HepG2 (cell line): ENCODE results near the gene RBMS2. TPM values are rescaled to one million over a fixed set of nuclear protein-coding genes. Genes with fewer than 3 reads are reported as not detected.
A peak's percentile ranks its signal among the peaks of the same experiment; 100 is the strongest.

Source experiments
- ASH2L ChIP-seq: fragments of 300-600, 200-600 bp; sonication (generic); IDR thresholded peaks from 2 replicates; pipeline ENCODE4 v1.7.0; 2017; ENCODE audit warnings: low read depth, mild to moderate bottlenecking, moderate library complexity, mixed read lengths, low read length; ENCODE audit not compliant: insufficient read length
- MYC ChIP-seq: sonication (generic); formaldehyde crosslinking; IDR thresholded peaks from 2 replicates; pipeline ENCODE4 v1.9.0; 2021; ENCODE audit warnings: missing genetic modification reagents, borderline replicate concordance
- NCOA1 ChIP-seq: sonication (generic); formaldehyde crosslinking; IDR thresholded peaks from 2 replicates; pipeline ENCODE4 v1.9.0; 2021; ENCODE audit warnings: missing genetic modification reagents
- NFE2L2 ChIP-seq: fragments of 150-350 bp; IDR thresholded peaks from 2 replicates; pipeline ENCODE4 v1.6.1; 2014; ENCODE audit warnings: low read length
- NFIC ChIP-seq: IDR thresholded peaks from 2 replicates; pipeline ENCODE4 v1.6.1; 2012; ENCODE audit warnings: mild to moderate bottlenecking, low read length, inconsistent platforms
- NRL ChIP-seq: sonication (generic); formaldehyde crosslinking; IDR thresholded peaks from 2 replicates; pipeline ENCODE4 v1.5.0; 2020; ENCODE audit warnings: missing genetic modification reagents, mild to moderate bottlenecking, moderate library complexity, borderline replicate concordance
- RCOR2 ChIP-seq: IDR thresholded peaks from 2 replicates; pipeline ENCODE4 v1.6.1; 2016; ENCODE audit warnings: missing biosample characterization, missing genetic modification reagents
- RORA ChIP-seq: sonication (generic); formaldehyde crosslinking; IDR thresholded peaks from 2 replicates; pipeline ENCODE4 v1.5.0; 2020; ENCODE audit warnings: mild to moderate bottlenecking, missing genetic modification reagents, moderate library complexity
- SIN3B ChIP-seq: fragments of 150-350 bp; IDR thresholded peaks from 2 replicates; pipeline ENCODE4 v1.6.1; 2014; ENCODE audit warnings: low read length
- ZFY ChIP-seq: sonication (generic); formaldehyde crosslinking; IDR thresholded peaks from 2 replicates; pipeline ENCODE4 v1.4.0; 2020; ENCODE audit warnings: missing genetic modification reagents
- ZMAT3 ChIP-seq: sonication (generic); formaldehyde crosslinking; conservative IDR thresholded peaks from 2 replicates; pipeline ENCODE4 v1.7.0; 2021; ENCODE audit warnings: missing genetic modification reagents
- ZNF225 ChIP-seq: sonication (generic); formaldehyde crosslinking; IDR thresholded peaks from 2 replicates; pipeline ENCODE4 v1.4.0; 2020; ENCODE audit warnings: mild to moderate bottlenecking, missing genetic modification reagents
- ZNF331 ChIP-seq: sonication (generic); formaldehyde crosslinking; IDR thresholded peaks from 2 replicates; pipeline ENCODE4 v1.4.0; 2020; ENCODE audit warnings: missing genetic modification reagents
- ZNF547 ChIP-seq: sonication (generic); formaldehyde crosslinking; IDR thresholded peaks from 2 replicates; pipeline ENCODE4 v1.5.1; 2020; ENCODE audit warnings: mild to moderate bottlenecking, missing genetic modification reagents
- ZNF572 ChIP-seq: sonication (generic); formaldehyde crosslinking; IDR thresholded peaks from 2 replicates; pipeline ENCODE4 v1.5.1; 2020; ENCODE audit warnings: mild to moderate bottlenecking, missing genetic modification reagents
- ZNF691 ChIP-seq: sonication (generic); formaldehyde crosslinking; IDR thresholded peaks from 2 replicates; pipeline ENCODE4 v1.4.0; 2020; ENCODE audit warnings: missing genetic modification reagents, low read depth, mild to moderate bottlenecking, borderline replicate concordance
- ZNF761 ChIP-seq: sonication (generic); formaldehyde crosslinking; conservative IDR thresholded peaks from 2 replicates; pipeline ENCODE4 v1.4.0; 2020; ENCODE audit warnings: mild to moderate bottlenecking, missing genetic modification reagents
- polyA plus RNA-seq, 8 experiments: library from polyadenylated mRNA; depleted of rRNA in 3 of 8; stranded (reverse) in 7 of 8; unstranded in 1 of 8; fragments of >200 nt; fragmentation: Illumina TruSeq in 4 of 8; extraction: Trizol in 4 of 8; gene quantifications; 2 replicates each; pipeline versions ENCODE4 v1.2.1 to v1.2.3, GENCODE V29; 2011 to 2016; ENCODE audit warnings: low read depth in 4 of 8, missing spikeins in 1 of 8, mixed read lengths in 1 of 8; ENCODE audit not compliant: insufficient read depth in 1 of 8
- total RNA-seq, 5 experiments: library from RNA; depleted of rRNA; stranded (reverse); fragments of >200 nt; fragmentation: Illumina TruSeq; extraction: Trizol; gene quantifications; 2 replicates each; pipeline ENCODE4 v1.2.3, GENCODE V29; 2016; ENCODE audit warnings: low read depth in 1 of 5
- TF ChIP-seq, protein P1 (sequence below): sonication (generic); formaldehyde crosslinking; IDR thresholded peaks from 2 replicates; pipeline ENCODE4 v1.8.0; 2023; ENCODE audit warnings: mild to moderate bottlenecking, missing genetic modification reagents
- TF ChIP-seq, protein P2 (sequence below): sonication (generic); formaldehyde crosslinking; IDR thresholded peaks from 2 replicates; pipeline ENCODE4 v1.9.0; 2022; ENCODE audit warnings: missing genetic modification reagents, mild to moderate bottlenecking, borderline replicate concordance
- TF ChIP-seq, protein P3 (sequence below): sonication (generic); formaldehyde crosslinking; conservative IDR thresholded peaks from 2 replicates; pipeline ENCODE4 v1.4.0; 2020; ENCODE audit warnings: mild to moderate bottlenecking, missing genetic modification reagents, moderate library complexity
- TF ChIP-seq, protein P4 (sequence below): sonication (generic); formaldehyde crosslinking; IDR thresholded peaks from 2 replicates; pipeline ENCODE4 v1.8.1; 2023; ENCODE audit warnings: missing genetic modification reagents, inconsistent platforms, borderline replicate concordance

The RBMS2 gene
- total and polyA plus RNA-seq, 2 of the 13 experiments (the other 11 are each of a cell fraction or from before 2014, with no cell fraction given): 0.53 to 7.4 TPM

DNA sequence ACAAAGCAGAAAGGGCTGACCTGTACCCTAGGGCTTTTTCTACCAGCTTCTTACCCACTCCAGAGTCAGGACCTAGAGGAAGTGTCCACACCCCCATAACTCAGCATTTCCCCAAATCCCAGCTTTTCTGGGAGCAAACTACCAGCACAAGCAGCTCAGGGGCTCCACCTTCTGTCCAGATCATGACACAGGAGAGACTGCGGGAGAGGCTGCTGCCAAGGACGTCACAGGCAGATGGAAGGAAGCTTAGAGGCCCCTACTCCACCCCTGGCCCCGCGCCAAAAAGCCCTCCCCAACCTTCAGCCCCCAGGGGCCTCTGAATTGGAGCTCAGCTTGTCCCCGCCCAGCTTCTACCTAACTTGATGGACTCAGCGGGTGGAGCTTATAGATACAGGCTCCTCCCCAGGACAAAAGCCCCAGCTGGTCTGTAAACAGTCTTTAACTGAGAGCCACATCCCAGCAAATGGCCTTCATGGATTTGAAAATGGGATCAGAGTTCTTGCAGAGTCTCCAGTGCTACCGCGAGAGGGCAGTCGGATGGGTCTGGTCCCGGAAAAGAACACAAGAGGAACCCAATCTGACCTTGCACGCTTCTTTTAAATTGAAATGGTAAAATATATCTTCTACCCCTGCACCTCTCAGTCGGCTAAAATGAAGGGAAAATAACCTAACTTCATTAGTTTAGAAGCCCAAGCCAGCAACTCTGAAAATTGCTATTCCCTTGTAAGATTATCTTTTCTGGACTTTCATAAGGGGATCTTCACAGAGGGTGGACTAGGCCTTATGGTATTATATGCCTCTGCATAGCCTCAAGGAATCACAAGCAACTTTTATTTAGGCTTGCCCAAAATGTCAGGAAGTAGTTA is 115.3 kb downstream of the RBMS2 start (continued):
- TF ChIP-seq ZNF547 (CRISPR knock-in tag) (no peak), NRL (CRISPR knock-in tag) (no peak), ASH2L (peak; percentile 77), ZNF331 (0 out of 2 replicates have a peak, but pooled peaks have one; percentile 67), ZMAT3 (CRISPR knock-in tag) (no peak), NFIC (peak; percentile 95), RCOR2 (peak; percentile 58; the same call in 1 of the 2 replicates), SIN3B (no peak), ZFY (CRISPR knock-in tag) (no peak; the same call in 1 of the 2 replicates), MYC (CRISPR knock-in tag) (no peak; the same call in 1 of the 2 replicates), ZNF761 (0 out of 2 replicates have a peak, but pooled peaks have one; percentile 46), ZNF572 (CRISPR knock-in tag) (no peak), NFE2L2 (no peak), RORA (no peak), ZNF225 (CRISPR knock-in tag) (no peak), ZNF691 (CRISPR knock-in tag) (no peak), NCOA1 (CRISPR knock-in tag) (no peak)
- TF ChIP-seq, protein P1, sequence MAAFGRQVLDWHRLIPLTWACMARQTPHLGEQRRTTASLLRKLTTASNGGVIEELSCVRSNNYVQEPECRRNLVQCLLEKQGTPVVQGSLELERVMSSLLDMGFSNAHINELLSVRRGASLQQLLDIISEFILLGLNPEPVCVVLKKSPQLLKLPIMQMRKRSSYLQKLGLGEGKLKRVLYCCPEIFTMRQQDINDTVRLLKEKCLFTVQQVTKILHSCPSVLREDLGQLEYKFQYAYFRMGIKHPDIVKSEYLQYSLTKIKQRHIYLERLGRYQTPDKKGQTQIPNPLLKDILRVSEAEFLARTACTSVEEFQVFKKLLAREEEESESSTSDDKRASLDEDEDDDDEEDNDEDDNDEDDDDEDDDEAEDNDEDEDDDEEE (CRISPR knock-in tag): no peak
- TF ChIP-seq, protein P2, sequence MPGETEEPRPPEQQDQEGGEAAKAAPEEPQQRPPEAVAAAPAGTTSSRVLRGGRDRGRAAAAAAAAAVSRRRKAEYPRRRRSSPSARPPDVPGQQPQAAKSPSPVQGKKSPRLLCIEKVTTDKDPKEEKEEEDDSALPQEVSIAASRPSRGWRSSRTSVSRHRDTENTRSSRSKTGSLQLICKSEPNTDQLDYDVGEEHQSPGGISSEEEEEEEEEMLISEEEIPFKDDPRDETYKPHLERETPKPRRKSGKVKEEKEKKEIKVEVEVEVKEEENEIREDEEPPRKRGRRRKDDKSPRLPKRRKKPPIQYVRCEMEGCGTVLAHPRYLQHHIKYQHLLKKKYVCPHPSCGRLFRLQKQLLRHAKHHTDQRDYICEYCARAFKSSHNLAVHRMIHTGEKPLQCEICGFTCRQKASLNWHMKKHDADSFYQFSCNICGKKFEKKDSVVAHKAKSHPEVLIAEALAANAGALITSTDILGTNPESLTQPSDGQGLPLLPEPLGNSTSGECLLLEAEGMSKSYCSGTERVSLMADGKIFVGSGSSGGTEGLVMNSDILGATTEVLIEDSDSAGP (CRISPR knock-in tag): peak; percentile 57
- TF ChIP-seq, protein P3, sequence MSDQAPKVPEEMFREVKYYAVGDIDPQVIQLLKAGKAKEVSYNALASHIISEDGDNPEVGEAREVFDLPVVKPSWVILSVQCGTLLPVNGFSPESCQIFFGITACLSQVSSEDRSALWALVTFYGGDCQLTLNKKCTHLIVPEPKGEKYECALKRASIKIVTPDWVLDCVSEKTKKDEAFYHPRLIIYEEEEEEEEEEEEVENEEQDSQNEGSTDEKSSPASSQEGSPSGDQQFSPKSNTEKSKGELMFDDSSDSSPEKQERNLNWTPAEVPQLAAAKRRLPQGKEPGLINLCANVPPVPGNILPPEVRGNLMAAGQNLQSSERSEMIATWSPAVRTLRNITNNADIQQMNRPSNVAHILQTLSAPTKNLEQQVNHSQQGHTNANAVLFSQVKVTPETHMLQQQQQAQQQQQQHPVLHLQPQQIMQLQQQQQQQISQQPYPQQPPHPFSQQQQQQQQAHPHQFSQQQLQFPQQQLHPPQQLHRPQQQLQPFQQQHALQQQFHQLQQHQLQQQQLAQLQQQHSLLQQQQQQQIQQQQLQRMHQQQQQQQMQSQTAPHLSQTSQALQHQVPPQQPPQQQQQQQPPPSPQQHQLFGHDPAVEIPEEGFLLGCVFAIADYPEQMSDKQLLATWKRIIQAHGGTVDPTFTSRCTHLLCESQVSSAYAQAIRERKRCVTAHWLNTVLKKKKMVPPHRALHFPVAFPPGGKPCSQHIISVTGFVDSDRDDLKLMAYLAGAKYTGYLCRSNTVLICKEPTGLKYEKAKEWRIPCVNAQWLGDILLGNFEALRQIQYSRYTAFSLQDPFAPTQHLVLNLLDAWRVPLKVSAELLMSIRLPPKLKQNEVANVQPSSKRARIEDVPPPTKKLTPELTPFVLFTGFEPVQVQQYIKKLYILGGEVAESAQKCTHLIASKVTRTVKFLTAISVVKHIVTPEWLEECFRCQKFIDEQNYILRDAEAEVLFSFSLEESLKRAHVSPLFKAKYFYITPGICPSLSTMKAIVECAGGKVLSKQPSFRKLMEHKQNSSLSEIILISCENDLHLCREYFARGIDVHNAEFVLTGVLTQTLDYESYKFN: peak; percentile 89
- TF ChIP-seq, protein P4, sequence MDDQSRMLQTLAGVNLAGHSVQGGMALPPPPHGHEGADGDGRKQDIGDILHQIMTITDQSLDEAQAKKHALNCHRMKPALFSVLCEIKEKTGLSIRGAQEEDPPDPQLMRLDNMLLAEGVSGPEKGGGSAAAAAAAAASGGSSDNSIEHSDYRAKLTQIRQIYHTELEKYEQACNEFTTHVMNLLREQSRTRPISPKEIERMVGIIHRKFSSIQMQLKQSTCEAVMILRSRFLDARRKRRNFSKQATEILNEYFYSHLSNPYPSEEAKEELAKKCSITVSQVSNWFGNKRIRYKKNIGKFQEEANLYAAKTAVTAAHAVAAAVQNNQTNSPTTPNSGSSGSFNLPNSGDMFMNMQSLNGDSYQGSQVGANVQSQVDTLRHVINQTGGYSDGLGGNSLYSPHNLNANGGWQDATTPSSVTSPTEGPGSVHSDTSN (CRISPR knock-in tag): no peak
